Right kidney (tissue), 1 donor: ENCODE data around the gene SWT1.
"Not testable (repeated sequence)": the region's sequence is repeated elsewhere in the genome, so short reads cannot be mapped to it uniquely, and the experiment has no call there.

Experiments
- DNase-seq: peaks from one replicate; pipeline ENCODE4 v3.0.0-alpha.2; 2016

The SWT1 gene

DNA sequence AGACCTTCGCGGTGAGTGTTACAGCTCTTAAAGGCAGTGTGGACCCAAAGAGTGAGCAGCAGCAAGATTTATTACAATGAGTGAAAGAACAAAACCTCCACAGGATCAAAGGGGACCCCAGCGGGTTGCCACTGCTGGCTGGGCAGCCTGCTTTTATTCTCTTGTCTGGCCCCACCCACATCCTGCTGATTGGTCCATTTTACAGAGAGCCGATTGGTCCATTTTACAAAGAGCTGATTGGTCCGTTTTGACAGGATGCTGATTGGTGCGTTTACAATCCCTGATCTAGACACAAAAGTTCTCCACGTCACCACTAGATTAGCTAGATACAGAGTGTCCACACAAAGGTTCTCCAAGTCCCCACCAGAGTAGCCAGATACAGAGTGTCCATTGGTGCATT, 164.1 kb downstream of the SWT1 start:
- not testable (repeated sequence) for DNase-seq

DNA sequence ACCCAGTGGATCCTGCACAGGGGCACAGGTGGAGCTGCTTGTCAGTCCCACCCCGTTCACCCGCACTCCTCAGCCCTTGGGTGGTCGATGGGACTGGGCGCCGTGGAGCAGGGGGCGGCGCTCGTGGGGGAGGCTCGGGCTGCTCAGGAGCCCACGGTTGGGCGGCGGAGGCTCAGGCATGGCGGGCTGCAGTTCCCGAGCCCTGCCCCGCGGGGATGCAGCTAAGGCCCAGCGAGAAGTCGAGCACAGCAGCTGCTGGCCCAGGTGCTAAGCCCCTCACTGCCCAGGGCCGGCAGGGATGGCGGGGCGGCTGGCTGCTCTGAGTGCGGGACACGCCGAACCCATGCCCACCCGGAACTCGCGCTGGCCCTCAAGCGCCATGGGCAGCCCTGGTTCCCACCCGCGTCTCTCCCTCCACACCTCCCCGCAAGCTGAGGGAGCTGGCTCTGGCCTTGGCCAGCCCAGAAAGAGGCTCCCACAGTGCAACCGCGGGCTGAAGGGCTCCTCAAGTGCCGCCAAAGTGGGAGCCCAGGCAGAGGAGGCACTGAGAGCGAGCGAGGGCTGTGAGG, 164.8 kb downstream of the SWT1 start:
- not testable (repeated sequence) for DNase-seq

DNA sequence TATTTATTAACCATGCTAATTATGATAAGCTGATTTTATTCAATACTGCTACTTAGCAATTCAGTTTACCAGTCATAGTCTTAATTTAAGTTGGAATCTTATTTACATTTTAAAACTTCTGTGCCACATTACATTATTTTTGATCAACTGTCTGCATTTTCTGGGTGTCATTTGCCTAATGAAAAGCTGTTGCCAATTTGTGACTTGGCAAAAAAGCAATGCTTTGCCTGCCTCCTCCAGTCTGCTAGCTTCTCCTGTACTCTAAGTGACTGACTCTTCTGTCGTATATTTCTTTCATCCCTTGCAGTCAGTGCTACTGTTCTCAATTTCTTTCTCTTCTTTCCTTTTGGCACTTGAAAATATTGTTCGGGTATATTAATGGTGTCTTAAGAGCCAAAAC, 165.7 kb downstream of the SWT1 start:
- DNase-seq = no peak

DNA sequence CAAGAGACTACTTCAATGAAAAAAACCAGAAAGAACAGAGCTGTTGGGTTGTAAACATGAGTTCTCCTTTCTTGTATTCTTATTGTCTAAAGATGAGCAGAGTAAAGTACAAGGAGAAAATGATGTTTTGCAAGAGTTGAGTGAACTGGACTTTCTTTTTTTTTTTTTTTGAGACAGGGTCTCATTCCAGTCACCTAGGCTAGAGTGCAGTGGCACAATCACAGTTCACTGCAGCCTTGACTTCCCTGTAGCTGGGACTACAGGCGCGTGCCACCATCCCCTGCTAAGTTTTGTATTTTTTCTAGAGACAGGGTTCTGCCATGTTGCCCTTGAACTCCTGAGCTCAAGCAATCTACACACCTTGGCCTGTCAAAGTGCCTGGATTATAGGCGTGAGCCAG, 167.2 kb downstream of the SWT1 start:
- no peak for DNase-seq

DNA sequence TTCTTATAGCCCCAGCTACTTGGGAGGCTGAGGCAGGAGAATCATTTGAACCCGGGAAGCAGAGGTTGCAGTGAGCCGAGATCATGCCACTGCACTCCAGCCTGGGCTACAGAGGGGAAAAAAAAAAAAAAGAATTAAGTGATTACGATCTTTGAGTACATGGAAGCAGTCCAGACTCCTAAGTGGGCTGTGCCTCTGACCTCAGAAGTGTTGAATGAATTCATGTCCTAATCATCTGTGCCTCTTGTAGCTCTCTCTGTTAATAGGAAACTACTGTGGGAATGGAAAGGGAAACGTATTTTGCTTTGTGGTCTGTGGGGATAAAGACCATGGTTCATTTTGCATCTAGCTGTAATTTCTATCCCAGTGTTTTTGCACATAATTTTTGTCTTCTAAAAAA, 168.4 kb downstream of the SWT1 start:
- DNase-seq = no peak

DNA sequence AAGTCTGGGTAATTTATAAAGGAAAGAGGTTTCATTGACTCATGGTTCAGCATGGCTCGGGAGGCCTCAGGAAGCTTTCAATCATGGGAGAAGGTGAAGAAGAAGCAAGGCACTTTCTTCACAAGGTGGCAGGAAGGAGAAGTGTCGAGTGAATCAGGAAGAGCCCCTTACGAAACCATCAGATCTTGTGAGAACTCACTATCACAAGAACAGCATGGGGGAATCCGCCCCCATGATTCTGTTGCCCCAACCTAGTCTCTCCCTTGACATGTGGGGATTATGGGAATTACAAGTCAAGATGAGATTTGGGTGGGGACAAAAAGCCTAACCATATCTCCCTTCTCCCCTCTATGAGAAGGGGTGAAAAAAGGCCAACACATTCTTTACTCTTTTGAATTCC, 171.3 kb downstream of the SWT1 start:
- DNase-seq = no peak

DNA sequence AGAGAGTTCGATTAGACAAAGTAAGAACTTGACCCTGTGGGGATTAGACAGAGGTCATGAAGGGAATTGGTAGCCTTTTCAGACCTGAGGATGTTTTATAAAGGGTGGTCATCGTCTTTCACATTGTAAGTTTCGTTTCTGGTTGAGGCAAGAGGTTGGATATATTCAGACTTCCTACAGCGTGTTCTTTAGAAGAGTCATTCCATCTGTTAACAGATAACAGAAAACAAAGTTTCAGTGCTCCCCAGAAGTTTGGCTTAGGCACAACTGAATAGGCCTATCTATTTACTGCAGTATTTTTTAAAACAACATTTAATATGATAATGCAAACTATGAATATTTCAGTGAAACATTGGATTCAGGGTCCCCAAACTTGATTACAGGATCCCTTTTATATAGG, 177.2 kb downstream of the SWT1 start:
- no peak for DNase-seq

DNA sequence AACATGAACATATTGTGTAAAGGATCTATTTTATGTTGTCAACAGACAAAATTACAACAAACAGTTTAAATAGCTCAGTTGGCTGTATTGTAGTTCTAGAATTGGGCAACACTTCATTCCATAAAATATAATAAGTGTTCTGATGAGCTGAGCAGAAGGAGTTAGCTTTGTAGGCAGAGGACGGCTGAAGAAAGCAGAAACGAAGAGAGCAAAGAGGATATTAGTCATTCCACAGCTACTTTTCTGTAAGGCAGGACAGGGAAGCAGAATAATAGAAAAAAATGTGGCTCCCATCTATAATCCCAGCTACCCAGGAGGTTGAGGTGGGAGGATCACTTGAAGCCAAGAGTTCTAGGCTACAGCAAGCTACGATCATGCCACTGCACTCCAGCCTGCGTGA, 180.3 kb downstream of the SWT1 start:
- DNase-seq = no peak

DNA sequence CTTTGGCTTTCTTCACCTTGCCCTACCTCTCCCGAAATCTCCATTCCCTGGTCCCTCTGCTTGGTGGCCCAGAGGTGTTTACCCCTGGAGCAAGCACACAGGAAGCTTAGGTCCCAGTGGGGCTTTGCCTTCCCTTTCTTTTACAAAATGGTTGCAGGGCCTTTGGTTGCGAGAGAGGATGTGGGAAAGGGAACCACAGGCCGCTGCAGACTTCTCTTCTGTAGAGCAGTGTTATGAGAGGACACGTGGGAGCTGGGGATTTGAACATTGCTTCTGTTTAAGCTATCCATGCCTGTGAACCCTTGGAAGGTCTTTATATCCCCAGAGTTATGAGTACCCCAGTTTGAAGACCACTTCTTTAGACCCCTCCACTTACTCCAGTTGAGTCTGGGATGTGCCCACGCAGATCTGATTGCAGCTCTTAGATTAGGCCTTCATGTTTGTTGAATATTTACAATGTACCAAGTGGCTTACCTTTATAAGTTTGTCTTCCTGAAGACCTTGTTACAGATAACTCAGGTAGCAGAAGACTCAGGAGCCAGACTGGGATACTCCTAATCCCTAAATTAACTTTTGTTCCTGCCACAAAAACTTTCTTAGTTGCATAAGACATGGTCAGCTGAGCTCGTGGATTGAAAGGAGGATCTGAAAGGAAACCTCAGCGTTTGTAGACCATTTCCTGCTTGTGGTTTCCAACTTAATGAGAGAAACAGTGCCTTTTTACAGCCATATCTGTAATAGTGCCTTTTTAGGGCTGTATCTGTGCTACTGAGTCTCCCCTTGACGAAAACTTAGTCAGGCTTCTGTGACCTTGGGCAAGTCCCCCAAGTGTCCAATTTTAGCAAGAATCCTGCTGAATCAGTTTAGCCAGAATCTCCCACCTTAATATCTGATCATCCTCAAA, 182.0 kb downstream of the SWT1 start:
- DNase-seq = no peak

DNA sequence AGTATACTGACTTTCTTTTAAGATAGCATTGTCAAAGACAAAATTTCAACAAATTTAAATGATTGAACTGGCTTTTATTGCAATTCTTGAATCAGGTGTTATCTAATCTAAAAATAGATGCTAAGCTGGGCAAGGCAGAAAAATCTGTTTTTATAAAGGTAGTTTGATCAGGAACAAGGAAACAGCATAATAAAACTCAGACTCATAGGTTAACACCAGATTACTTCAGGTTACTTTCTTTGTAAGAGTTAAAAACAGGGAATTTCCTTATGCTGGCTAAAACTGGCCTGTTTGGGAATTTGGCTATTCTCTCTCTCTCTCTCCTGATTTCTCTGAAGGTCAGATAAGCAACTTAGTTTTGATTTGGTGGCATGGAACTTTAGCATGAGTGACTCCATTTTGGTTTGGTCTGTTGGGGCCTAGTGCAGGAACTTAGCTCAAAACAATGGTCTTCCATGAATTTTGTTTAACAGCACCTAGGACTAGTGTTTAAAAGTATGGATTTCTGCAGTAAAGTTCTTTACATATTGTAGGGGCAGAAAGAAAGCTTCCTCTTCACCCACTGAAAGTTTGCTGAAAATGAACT, 184.3 kb downstream of the SWT1 start:
- no peak for DNase-seq
